GM12874 (cell line): ENCODE results near the gene SHISA9.

ENCODE experiments used
- TF ChIP-seq, protein P1 (sequence below): IDR thresholded peaks from 2 replicates; pipeline ENCODE4 v1.5.1; 2011; ENCODE audit warnings: low read depth, mild to moderate bottlenecking, control low read depth, low read length, moderate library complexity; ENCODE audit not compliant: insufficient read depth

Gene SHISA9

DNA sequence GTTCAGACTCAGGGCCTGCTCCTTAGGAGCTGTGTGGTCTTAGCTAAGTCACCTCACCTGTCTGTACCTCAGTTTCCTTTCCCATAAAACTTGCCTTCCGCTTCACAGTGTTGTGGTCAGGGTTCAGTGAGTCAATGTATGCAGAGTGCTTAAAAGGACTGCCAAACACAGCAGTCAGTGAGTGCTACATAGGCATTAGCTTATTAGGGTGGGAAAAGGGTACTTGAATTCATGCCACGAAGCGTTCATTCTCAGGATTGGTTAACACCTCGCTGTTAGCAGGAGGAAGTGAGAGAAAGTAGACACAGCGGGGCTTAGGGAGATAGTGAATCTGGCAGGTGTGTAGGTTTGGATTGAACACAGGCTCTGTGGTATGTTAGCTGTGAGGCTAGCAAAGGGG, 155.2 kb downstream of the SHISA9 start:
- TF ChIP-seq, protein P1, sequence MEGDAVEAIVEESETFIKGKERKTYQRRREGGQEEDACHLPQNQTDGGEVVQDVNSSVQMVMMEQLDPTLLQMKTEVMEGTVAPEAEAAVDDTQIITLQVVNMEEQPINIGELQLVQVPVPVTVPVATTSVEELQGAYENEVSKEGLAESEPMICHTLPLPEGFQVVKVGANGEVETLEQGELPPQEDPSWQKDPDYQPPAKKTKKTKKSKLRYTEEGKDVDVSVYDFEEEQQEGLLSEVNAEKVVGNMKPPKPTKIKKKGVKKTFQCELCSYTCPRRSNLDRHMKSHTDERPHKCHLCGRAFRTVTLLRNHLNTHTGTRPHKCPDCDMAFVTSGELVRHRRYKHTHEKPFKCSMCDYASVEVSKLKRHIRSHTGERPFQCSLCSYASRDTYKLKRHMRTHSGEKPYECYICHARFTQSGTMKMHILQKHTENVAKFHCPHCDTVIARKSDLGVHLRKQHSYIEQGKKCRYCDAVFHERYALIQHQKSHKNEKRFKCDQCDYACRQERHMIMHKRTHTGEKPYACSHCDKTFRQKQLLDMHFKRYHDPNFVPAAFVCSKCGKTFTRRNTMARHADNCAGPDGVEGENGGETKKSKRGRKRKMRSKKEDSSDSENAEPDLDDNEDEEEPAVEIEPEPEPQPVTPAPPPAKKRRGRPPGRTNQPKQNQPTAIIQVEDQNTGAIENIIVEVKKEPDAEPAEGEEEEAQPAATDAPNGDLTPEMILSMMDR, result no peak

DNA sequence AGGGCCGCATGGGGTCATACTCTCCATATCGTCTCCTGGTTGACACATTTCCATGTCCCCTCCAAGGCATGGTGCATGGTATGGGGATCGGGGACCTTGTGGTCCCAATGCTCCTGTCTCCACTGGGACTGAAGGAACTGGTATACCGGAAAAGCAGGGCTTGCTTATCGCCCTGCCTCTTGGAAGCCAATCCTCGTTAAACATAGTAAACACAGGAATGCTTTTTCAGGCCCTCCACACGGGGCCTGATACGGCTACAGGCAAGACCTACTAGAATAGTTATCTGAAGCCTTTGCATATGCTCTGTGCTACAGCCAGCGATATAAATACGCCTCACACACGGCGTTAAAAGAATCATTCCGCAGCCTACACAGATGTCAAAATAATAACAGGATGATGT, 159.5 kb downstream of the SHISA9 start:
- TF ChIP-seq, protein P1, result no peak

DNA sequence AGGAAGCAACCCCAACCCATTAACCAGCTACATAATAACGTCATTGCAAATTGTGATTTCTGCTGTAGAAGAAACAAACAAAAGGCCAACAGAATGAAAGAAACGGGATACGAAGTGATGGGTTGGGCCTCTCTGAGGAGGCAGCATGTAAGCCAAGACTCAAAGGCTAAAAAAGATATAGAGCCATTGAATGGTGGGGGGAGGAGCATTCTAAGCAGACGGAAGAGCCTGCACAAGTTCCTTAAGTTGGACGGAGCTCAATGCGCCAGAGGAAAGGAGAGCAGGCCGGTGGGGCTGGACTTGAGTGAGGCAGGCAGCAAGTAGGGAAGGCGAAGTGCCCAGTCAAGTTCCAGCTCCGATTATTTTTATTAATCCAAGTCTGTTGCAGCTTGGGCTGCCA, 160.3 kb downstream of the SHISA9 start:
- TF ChIP-seq, protein P1, result no peak

DNA sequence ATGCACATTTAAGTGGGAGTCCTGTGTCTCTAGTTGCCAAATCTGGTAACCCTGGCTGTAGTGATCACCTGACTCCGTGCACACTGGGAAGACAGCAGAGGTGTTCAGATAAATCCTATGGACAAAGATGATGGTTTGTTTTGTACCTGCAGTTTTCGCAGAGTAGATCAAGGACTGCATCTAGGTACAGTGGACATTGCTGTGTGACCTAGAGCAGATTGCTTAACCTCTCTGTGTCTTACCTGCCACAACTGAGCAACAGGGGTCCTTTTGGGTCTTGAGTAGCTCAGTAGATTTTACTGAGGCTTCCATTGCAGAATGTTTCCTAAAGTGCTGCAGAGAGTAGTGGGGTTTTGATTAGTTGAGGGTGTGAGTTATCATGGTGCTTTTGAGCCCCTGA, 160.8 kb downstream of the SHISA9 start:
- TF ChIP-seq, protein P1, result no peak

DNA sequence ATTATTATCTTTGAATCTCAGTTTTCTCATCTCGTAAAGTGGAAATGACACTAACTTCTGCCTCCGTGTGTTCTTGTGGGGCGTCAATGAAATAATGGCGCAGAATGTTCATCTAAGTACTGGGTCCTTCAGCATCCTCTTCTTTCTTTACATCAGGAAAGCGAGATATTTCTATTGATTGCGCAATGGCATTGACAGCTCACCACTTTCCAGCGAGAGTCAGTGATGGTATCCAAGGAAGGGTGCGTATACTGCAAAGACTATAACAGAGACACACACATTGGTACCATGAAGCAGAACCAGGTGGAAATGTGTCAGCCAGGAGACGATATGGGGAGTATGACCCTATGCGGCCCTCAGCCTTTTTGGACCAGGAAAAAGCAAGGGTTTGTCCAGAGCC, 162.1 kb downstream of the SHISA9 start:
- TF ChIP-seq, protein P1, result no peak

DNA sequence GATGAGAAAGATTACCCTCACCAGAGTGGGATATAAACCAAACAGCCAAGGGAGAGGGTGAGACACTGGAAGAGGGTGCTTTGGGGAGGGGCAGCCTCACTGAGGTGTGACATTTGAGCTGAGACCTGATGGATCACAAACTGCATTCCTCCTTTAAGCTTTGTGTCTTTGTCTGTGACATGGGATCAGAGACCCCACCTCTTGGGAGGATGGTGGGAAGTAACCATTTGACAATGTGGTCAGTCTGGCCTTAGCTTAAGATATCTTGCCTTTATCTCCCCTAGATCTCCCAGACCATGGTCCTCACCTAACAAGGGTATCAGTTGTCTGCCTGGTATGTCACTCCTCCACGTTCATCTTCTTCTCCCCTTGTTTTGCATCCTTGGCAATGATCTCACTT, 163.4 kb downstream of the SHISA9 start:
- TF ChIP-seq, protein P1, result no peak

DNA sequence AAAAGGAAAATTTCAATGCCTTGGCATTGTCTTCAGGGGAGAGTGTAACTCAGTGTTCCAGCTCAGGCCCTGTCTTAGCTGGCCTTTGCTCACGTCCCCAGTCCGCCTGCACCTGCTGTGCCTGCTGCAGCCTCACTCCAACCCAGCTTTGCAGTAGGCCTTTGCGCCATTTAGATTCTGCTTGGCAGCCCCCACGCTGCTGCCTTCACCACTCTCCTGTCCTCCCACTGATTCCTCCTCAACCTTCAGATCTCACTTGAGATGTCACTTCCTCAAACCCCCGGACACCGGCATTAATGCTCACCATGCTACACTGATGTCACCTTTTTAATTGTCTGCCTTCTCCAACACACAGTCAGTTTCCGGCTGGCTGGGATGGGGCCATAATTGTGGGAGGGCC, 166.2 kb downstream of the SHISA9 start:
- TF ChIP-seq, protein P1, result no peak
